DMS79 (cell line): ENCODE measurements around the gene NRP1.

ENCODE experiments used
- DNase-seq: peaks from one replicate; lab custom pipeline; 2025; lab: John Stamatoyannopoulos, UW

The NRP1 gene

DNA sequence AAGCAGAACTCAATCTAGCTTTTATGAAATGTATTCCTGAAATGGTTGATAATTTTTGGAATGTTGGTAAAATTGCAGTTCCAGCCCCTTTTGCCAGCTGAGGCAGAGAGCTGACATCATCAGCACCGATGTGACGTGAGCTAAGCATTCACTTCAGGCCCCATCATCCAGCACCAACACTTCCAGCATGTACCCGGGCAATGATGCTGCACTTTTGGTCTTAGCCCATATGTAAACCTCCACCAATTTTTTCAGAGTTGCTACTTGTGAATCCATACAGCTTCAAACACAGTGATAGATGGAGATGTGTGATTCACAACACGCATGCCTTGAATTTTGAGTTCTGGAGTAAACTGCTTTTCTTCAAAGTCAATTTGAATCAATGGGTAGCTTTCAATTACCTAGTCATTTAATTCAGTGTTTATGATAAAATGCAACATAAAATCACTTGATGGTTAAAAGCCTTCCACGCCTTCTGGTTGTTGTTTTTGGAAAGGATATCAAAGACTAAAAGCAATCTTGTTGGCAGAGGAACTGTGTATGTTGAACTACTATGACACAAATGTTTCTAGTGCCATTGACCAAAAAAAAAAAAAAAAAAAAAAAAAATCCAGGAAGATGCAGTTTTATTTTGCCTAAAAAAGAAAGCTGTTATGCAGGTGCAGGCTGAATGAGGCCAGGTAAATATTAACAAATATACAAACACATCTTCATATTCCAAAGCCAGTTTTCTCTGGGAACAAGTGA lies 73.9 kb downstream of the NRP1 start:
- peak; percentile 76 for DNase-seq

GRCh38 chr10:33258967-33259366 lies 75.5 kb downstream of the NRP1 start:
- DNase-seq: no peak

GRCh38 chr10:33257439-33258080 lies 76.9 kb downstream of the NRP1 start:
- no peak for DNase-seq

DNA sequence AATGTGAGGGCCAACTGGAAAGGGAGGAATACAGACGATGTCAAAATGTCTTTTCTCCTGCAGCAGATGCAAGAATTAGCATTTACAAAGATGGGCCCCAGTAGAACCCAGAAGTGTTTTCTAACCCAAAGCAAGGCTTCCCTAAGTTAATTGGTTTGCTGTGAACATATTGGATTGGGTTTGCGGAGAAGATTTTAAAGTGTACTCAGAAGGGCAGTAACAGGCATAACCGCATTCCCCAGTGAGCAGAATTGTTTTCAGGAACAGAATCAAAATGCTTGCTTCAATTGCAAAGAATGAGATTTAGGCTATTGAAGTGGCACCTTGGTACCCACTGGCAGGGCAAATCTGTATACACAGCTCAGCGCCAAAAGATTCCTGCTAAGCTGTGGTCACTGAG lies 78.0 kb downstream of the NRP1 start:
- no peak for DNase-seq

- DNase-seq: no peak
Measured at GRCh38 chr10:33254556-33255160, 79.8 kb downstream of the NRP1 start.

- no peak for DNase-seq
Measured at GRCh38 chr10:33253411-33253810, 81.1 kb downstream of the NRP1 start.

GRCh38 chr10:33252794-33253203 lies 81.7 kb downstream of the NRP1 start:
- no peak for DNase-seq

DNA sequence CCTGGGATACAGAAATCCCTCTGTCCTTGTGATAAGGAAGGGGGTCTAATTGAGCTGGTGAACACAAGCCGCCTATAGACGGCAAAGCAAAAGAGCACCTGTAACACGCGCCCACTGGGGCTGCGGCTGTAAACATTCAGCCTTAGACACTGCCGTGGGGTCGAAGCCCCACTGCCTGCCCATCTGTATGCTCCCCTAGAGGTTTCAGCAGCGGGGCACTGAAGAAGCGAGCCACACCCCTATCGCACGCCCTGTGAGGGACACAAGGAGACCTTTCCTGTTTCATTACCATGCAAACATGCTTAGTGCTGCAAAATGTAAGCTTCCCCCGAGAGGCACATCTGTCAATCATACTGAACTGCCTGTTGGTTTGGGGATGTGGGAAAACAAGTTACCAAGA lies 82.1 kb downstream of the NRP1 start:
- DNase-seq: no peak

GRCh38 chr10:33249659-33250345 lies 84.7 kb downstream of the NRP1 start:
- no peak for DNase-seq

- DNase-seq: no peak
Measured at GRCh38 chr10:33249137-33249536, 85.3 kb downstream of the NRP1 start.

- no peak for DNase-seq
Measured at GRCh38 chr10:33248638-33249037, 85.8 kb downstream of the NRP1 start.

DNA sequence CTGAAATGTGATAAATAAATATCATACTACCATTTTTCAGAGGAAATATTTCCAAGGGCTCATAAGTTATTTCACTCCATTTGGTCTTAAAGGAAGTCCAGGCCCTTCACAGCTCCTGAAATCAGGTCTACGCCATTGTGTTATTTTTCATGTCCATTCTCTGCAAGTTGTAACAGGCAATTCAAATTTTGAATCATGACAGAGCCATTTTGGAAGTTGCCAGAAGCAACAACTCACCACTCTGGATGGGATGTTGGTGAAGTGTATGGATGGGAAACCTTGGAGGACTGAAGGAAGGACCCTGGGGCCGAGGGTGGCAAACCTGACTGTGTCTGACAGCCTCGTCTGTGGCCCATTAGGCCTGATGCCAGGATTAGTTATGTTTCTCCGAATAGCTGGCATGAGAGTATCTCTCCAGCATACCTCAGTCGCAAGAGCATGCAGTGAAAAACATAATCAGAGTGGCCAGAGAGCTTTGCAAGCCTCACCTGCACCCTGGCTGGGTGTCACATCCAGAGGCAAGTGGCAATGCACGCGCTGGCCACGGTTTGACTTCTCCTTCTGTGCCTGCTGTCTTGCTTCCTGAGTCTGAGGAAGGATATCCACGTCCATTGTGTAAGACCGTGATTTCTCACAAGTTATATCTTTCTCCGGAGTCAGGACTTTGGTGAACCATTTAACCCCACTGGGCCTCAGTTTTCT lies 87.1 kb downstream of the NRP1 start:
- no peak for DNase-seq

DNA sequence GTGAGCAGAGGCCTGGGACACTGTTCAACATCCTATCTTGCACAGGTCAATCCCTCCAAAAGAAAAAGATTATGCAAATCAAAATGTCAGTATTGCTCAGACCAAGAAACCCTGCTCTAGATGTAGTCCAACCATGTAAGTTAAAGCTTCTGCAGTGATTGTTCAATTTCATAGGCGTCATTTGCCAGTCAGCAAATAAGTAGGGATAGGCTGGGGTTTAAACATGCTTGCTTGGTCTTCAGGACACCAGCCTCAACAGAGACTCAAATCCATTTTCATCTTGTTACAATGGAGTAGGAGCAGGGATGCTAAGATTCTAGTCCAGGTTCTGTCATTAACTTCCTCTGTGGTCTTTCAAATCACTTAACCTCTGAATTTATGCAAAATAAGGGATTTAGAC lies 89.1 kb downstream of the NRP1 start:
- no peak for DNase-seq

- no peak for DNase-seq
Measured at GRCh38 chr10:33244354-33244967, 90.0 kb downstream of the NRP1 start.

DNA sequence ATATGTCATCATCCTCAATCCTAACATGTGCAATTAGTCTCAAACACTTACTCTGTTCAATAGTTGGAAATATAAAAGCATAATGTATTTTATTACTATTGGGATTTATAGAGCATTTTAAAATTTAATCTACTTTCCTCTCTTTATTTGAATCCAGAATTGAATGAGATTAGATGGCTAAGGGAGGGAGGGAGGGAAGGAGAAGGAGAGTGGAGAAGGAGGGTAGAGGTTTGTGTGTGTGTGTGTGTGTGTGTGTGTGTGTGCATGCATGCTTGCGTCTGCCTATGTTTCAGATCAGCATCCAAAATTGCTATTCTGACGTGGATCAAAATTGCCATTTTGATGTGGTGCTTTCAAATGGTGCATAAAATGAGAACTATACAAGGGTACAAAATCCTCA lies 90.8 kb downstream of the NRP1 start:
- no peak for DNase-seq

- DNase-seq: no peak
Measured at GRCh38 chr10:33242931-33243330, 91.5 kb downstream of the NRP1 start.

GRCh38 chr10:33241351-33241750 lies 93.1 kb downstream of the NRP1 start:
- DNase-seq: no peak

- DNase-seq: no peak
Measured at GRCh38 chr10:33240931-33241330, 93.5 kb downstream of the NRP1 start.

DNA sequence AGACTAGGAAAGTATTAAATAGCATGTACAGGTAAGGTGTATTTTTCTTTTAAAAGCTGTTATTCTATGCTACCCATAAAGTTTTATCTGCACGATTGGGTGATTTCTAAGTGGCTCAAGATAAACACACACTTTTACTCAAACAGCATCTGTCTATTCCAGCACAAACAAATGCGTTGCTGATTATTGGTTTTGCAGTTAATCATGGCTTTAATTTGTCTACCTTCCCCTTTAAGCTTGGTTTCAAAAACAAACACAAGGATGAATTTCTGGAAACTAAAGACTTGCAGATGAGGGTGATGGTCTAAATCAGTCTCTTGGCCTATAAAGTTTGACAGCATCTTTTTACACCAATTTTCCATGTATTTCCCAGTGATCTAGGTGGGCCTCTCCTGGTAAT lies 94.2 kb downstream of the NRP1 start:
- no peak for DNase-seq

- DNase-seq: no peak
Measured at GRCh38 chr10:33239257-33239656, 95.2 kb downstream of the NRP1 start.

- DNase-seq: no peak
Measured at GRCh38 chr10:33238643-33239042, 95.8 kb downstream of the NRP1 start.
